Neuronal stem cell (in vitro differentiated cells): ENCODE results near the gene MARK3.
A peak's percentile ranks its signal among the peaks of the same experiment; 100 is the strongest.

Source experiments
- DNase-seq: peaks from one replicate; pipeline ENCODE4 v3.0.0-alpha.2; 2013; ENCODE audit warnings: low spot score
- H2AFZ ChIP-seq: one replicate; pipeline ENCODE4 v1.6.1; 2013; ENCODE audit warnings: mild to moderate bottlenecking, low read length, inconsistent platforms
- H2AK5ac ChIP-seq: 2 replicates; pipeline ENCODE4 v1.6.1; 2013; ENCODE audit warnings: low read depth, mild to moderate bottlenecking, inconsistent platforms, low read length, moderate library complexity, mixed read lengths
- H2BK120ac ChIP-seq: 2 replicates; pipeline ENCODE4 v1.6.1; 2013; ENCODE audit warnings: low read depth, mild to moderate bottlenecking, inconsistent platforms, low read length, moderate library complexity, mixed read lengths
- H2BK12ac ChIP-seq: one replicate; pipeline ENCODE4 v1.6.1; 2013; ENCODE audit warnings: low read length, inconsistent platforms
- H2BK15ac ChIP-seq: 2 replicates; pipeline ENCODE4 v1.6.1; 2013; ENCODE audit warnings: mild to moderate bottlenecking, low read length, inconsistent platforms, mixed read lengths
- H2BK5ac ChIP-seq: one replicate; pipeline ENCODE4 v1.6.1; 2013; ENCODE audit warnings: inconsistent platforms, mild to moderate bottlenecking, low read length, moderate library complexity
- H3K14ac ChIP-seq: one replicate; pipeline ENCODE4 v1.6.1; 2013; ENCODE audit warnings: low read length, inconsistent platforms
- H3K18ac ChIP-seq: 2 replicates; pipeline ENCODE4 v1.6.1; 2013; ENCODE audit warnings: low read length, inconsistent platforms
- H3K23ac ChIP-seq: 2 replicates; pipeline ENCODE4 v1.6.1; 2013; ENCODE audit warnings: low read depth, mild to moderate bottlenecking, mixed read lengths, low read length, inconsistent platforms; ENCODE audit not compliant: poor library complexity
- H3K27ac ChIP-seq: replicated peaks from 3 replicates; pipeline ENCODE4 v1.5.1; 2013; ENCODE audit warnings: low read length, inconsistent platforms
- H3K27me3 ChIP-seq, 3 experiments: 2 replicates each; pipeline ENCODE4 v1.6.1; 2013; ENCODE audit warnings: low read length in 3 of 3, mild to moderate bottlenecking in 2 of 3, inconsistent platforms in 1 of 3, low read depth in 1 of 3, mixed read lengths in 1 of 3, moderate library complexity in 1 of 3; ENCODE audit not compliant: control insufficient read depth in 3 of 3, insufficient read depth in 3 of 3
- H3K36me3 ChIP-seq, 2 donors: replicated peaks in 1 of 2; 2 replicates each; pipeline ENCODE4 v1.6.1; 2013; ENCODE audit warnings: low read length in 2 of 2; ENCODE audit not compliant: control insufficient read depth in 2 of 2, insufficient read depth in 2 of 2
- H3K4ac ChIP-seq: 2 replicates; pipeline ENCODE4 v1.6.1; 2013; ENCODE audit warnings: inconsistent platforms, mild to moderate bottlenecking, low read length, moderate library complexity
- H3K4me1 ChIP-seq, 2 donors: 1 replicate in 1 of 2; 2 replicates in 1 of 2; pipeline ENCODE4 v1.6.1; 2013; ENCODE audit warnings: low read length in 2 of 2, low read depth in 1 of 2; ENCODE audit not compliant: control insufficient read depth in 2 of 2, insufficient read depth in 1 of 2
- H3K4me2 ChIP-seq: one replicate; pipeline ENCODE4 v1.6.1; 2013; ENCODE audit warnings: mild to moderate bottlenecking, low read length, inconsistent platforms; ENCODE audit not compliant: insufficient read depth, poor library complexity, severe bottlenecking
- H3K4me3 ChIP-seq, 2 donors: 2 replicates each; pipeline ENCODE4 v1.5.1; 2013; ENCODE audit warnings: low read length in 2 of 2, mild to moderate bottlenecking in 2 of 2, inconsistent platforms in 1 of 2, moderate library complexity in 1 of 2
- H3K79me1 ChIP-seq: one replicate; pipeline ENCODE4 v1.6.1; 2013; ENCODE audit warnings: low read depth, mild to moderate bottlenecking, inconsistent platforms, low read length, moderate library complexity
- H3K9ac ChIP-seq: one replicate; pipeline ENCODE4 v1.6.1; 2013; ENCODE audit warnings: mild to moderate bottlenecking, low read depth, low read length, inconsistent platforms; ENCODE audit not compliant: poor library complexity
- H3K9me3 ChIP-seq, 2 donors: replicated peaks in 1 of 2; 2 replicates each; pipeline versions ENCODE3 to v1.6.1; 2013; ENCODE audit warnings: low read length in 2 of 2, mild to moderate bottlenecking in 2 of 2, inconsistent platforms in 1 of 2, low read depth in 1 of 2, mixed read lengths in 1 of 2, moderate library complexity in 1 of 2; ENCODE audit not compliant: control insufficient read depth in 2 of 2, insufficient read depth in 1 of 2
- H4K8ac ChIP-seq: one replicate; pipeline ENCODE4 v1.6.1; 2013; ENCODE audit warnings: low read depth, mild to moderate bottlenecking, inconsistent platforms, low read length, moderate library complexity
- H4K91ac ChIP-seq: one replicate; pipeline ENCODE4 v1.6.1; 2013; ENCODE audit warnings: low read length, low read depth, mild to moderate bottlenecking, inconsistent platforms; ENCODE audit not compliant: poor library complexity
- WGBS, 2 donors: extraction: QIAGEN DNeasy Blood & Tissue Kit; methylation state at CpG; one replicate each; pipeline ENCODE4 v1.1.7; 2013; ENCODE audit warnings: missing lambda C conversion rate in 2 of 2, mixed read lengths in 1 of 2; ENCODE audit not compliant: insufficient read length in 2 of 2, insufficient replicate concordance in 1 of 2; ENCODE audit errors: extremely low coverage in 2 of 2; 5-methylcytosine and 5-hydroxymethylcytosine counted together

MARK3 gene

GRCh38 chr14:103476065-103476464 is 90.8 kb downstream of the MARK3 start:
- no peaks in the 10 kb centered on the region for H3K9me3 ChIP-seq
- no CpG with 5 or more reads among the region's 3 CpGs for WGBS, 2 donors
- H3K4me1 ChIP-seq = no peaks in the 10 kb centered on the region
- no peak overlapping the region for H2BK12ac ChIP-seq
- H2AK5ac ChIP-seq = no peak overlapping the region
- H3K27ac ChIP-seq = no peak overlapping the region
- H3K14ac ChIP-seq = no peak overlapping the region
- H3K36me3 ChIP-seq = peaks cover 34 to 91% of the 10 kb centered on the region in 2 donors
- H3K27me3 ChIP-seq = no peaks in the 10 kb centered on the region
- H3K9ac ChIP-seq = no peak overlapping the region
- H3K18ac ChIP-seq = no peak overlapping the region
- H3K4me3 ChIP-seq = peak overlapping the region in 1 of 2 donors; percentile 6
- no peak overlapping the region for H2BK15ac ChIP-seq
- no peak overlapping the region for H2BK5ac ChIP-seq
- H2AFZ ChIP-seq = no peak overlapping the region
- no peak overlapping the region for H3K4me2 ChIP-seq
- no peaks in the 10 kb centered on the region for H3K79me1 ChIP-seq
- H2BK120ac ChIP-seq = no peak overlapping the region
- DNase-seq = no peak
- no peak overlapping the region for H4K91ac ChIP-seq
- H4K8ac ChIP-seq = no peak overlapping the region
- H3K4ac ChIP-seq = no peak overlapping the region
- H3K23ac ChIP-seq = no peak overlapping the region

GRCh38 chr14:103476631-103477030 is 91.4 kb downstream of the MARK3 start:
- no peak overlapping the region for H2BK15ac ChIP-seq
- no peak overlapping the region for H3K4ac ChIP-seq
- no peak overlapping the region for H3K9ac ChIP-seq
- H3K4me1 ChIP-seq = no peaks in the 10 kb centered on the region
- H3K18ac ChIP-seq = no peak overlapping the region
- no peak overlapping the region for H2AK5ac ChIP-seq
- H3K4me2 ChIP-seq = no peak overlapping the region
- H3K14ac ChIP-seq = no peak overlapping the region
- no peak overlapping the region for H4K8ac ChIP-seq
- no peaks in the 10 kb centered on the region for H3K9me3 ChIP-seq
- no peak overlapping the region for H2BK12ac ChIP-seq
- no peaks in the 10 kb centered on the region for H3K27me3 ChIP-seq
- no peak overlapping the region for H2AFZ ChIP-seq
- DNase-seq = no peak
- no peak overlapping the region for H3K23ac ChIP-seq
- H2BK5ac ChIP-seq = no peak overlapping the region
- H3K79me1 ChIP-seq = no peaks in the 10 kb centered on the region
- no CpG with 5 or more reads among the region's 5 CpGs for WGBS, 2 donors
- H3K36me3 ChIP-seq = peaks cover 32 to 91% of the 10 kb centered on the region in 2 donors
- H3K27ac ChIP-seq = no peak overlapping the region
- no peak overlapping the region for H4K91ac ChIP-seq
- H3K4me3 ChIP-seq = no peak overlapping the region
- no peak overlapping the region for H2BK120ac ChIP-seq

GRCh38 chr14:103480595-103480994 is 95.4 kb downstream of the MARK3 start:
- H2BK120ac ChIP-seq = no peak overlapping the region
- no peaks in the 10 kb centered on the region for H3K79me1 ChIP-seq
- no peak overlapping the region for H2BK12ac ChIP-seq
- no peak overlapping the region for H2BK15ac ChIP-seq
- H3K23ac ChIP-seq = no peak overlapping the region
- no peak overlapping the region for H3K18ac ChIP-seq
- H4K91ac ChIP-seq = no peak overlapping the region
- H3K36me3 ChIP-seq = peaks cover 29 to 91% of the 10 kb centered on the region in 2 donors
- H2BK5ac ChIP-seq = no peak overlapping the region
- WGBS, 2 donors = no CpG with 5 or more reads among the region's 3 CpGs
- no peak overlapping the region for H2AFZ ChIP-seq
- H3K27me3 ChIP-seq = no peaks in the 10 kb centered on the region
- no peak overlapping the region for H3K4me3 ChIP-seq
- no peak overlapping the region for H2AK5ac ChIP-seq
- H3K14ac ChIP-seq = no peak overlapping the region
- H3K4me1 ChIP-seq = no peaks in the 10 kb centered on the region
- H3K4me2 ChIP-seq = no peak overlapping the region
- no peak overlapping the region for H3K4ac ChIP-seq
- H4K8ac ChIP-seq = no peak overlapping the region
- DNase-seq = no peak
- no peak overlapping the region for H3K9ac ChIP-seq
- H3K27ac ChIP-seq = no peak overlapping the region
- no peaks in the 10 kb centered on the region for H3K9me3 ChIP-seq

GRCh38 chr14:103483600-103483999 is 98.4 kb downstream of the MARK3 start:
- DNase-seq = no peak
- Histone ChIP-seq H3K27ac (no peak overlapping the region), H2AK5ac (no peak overlapping the region), H2BK5ac (no peak overlapping the region), H4K8ac (no peak overlapping the region), H3K4me3 (no peak overlapping the region), H3K9me3 (no peaks in the 10 kb centered on the region), H3K9ac (no peak overlapping the region), H3K79me1 (no peaks in the 10 kb centered on the region), H3K14ac (no peak overlapping the region), H3K23ac (no peak overlapping the region), H3K27me3 (no peaks in the 10 kb centered on the region), H3K4ac (no peak overlapping the region), H3K18ac (no peak overlapping the region), H3K4me2 (no peak overlapping the region), H3K4me1 (no peaks in the 10 kb centered on the region), H2BK120ac (no peak overlapping the region), H2BK15ac (no peak overlapping the region), H2BK12ac (no peak overlapping the region), H2AFZ (no peak overlapping the region), H4K91ac (no peak overlapping the region), H3K36me3 (peaks cover 21 to 88% of the 10 kb centered on the region in 2 donors)
- no CpG with 5 or more reads among the region's 5 CpGs for WGBS, 2 donors
